Measurements from ENCODE around the gene ELF2. TPM values are rescaled to one million over a fixed set of nuclear protein-coding genes. Genes with fewer than 3 reads are reported as not detected.

ELF2 gene
- total RNA-seq, 1 experiment from 2014 or later: 44.6 TPM

GRCh38 chr4:139017861-139018260 is 159.2 kb downstream of the ELF2 start:
- peaks cover 4% of the 10 kb centered on the region for H3K36me3 Mint-ChIP-seq
- ChIA-PET CTCF (interaction anchor here (0.6 to 1.2 kb wide), 2 partner anchors 13 to 267 kb away, joined by 3 to 6 read pairs; no protein-coding TSS in a partner anchor), POLR2A (no interaction called here)
- H3K9me3 Mint-ChIP-seq: no peaks in the 10 kb centered on the region
- H3K27me3 Mint-ChIP-seq (ENCODE audit: low read depth): no peaks in the 10 kb centered on the region
- H3K27ac Mint-ChIP-seq: peak overlapping the region; percentile 88; the same call in 1 of the 2 replicates
- ATAC-seq (no peak), DNase-seq (ENCODE audit: low spot score) (no peak)
- H3K4me1 Mint-ChIP-seq: peaks cover 66% of the 10 kb centered on the region
- H3K4me3 Mint-ChIP-seq: peak overlapping the region; percentile 59
- TF ChIP-seq FOXP4 (CRISPR knock-in tag; IDR thresholded peaks at IDR 0.05): no peak
- TF ChIP-seq ATF6 (CRISPR knock-in tag; IDR thresholded peaks at IDR 0.05): no peak
- no peak for TF ChIP-seq NFE2L1 (CRISPR knock-in tag; IDR thresholded peaks at IDR 0.05)
- TF ChIP-seq NFYB (CRISPR knock-in tag; conservative IDR thresholded peaks at IDR 0.05; ENCODE audit: low read depth): no peak
- TF ChIP-seq ARID4B (CRISPR knock-in tag; IDR thresholded peaks at IDR 0.05; ENCODE audit: borderline replicate concordance): no peak

GRCh38 chr4:139015948-139016471 is 161.0 kb downstream of the ELF2 start:
- DNase-seq (ENCODE audit: low spot score): no peak
- no peaks in the 10 kb centered on the region for H3K9me3 Mint-ChIP-seq
- TF ChIP-seq JUN (CRISPR knock-in tag; IDR thresholded peaks at IDR 0.05) (no peak), E2F5 (CRISPR knock-in tag; IDR thresholded peaks at IDR 0.05) (peak; percentile 62; the same call in 1 of the 2 replicates), ZSCAN18 (CRISPR knock-in tag; IDR thresholded peaks at IDR 0.05) (no peak), FOXP1 (CRISPR knock-in tag; IDR thresholded peaks at IDR 0.05; ENCODE audit: borderline replicate concordance) (peak; percentile 39; the same call in 1 of the 2 replicates), ZBTB43 (CRISPR knock-in tag; IDR thresholded peaks at IDR 0.05) (no peak), ZBTB21 (CRISPR knock-in tag; IDR thresholded peaks at IDR 0.05; ENCODE audit: borderline replicate concordance) (no peak; the same call in 1 of the 2 replicates), ZNF671 (CRISPR knock-in tag; IDR thresholded peaks at IDR 0.05) (no peak), JAZF1 (CRISPR knock-in tag; IDR thresholded peaks at IDR 0.05) (no peak), ZNF416 (CRISPR knock-in tag; IDR thresholded peaks at IDR 0.05) (no peak), ATF3 (CRISPR knock-in tag; conservative IDR thresholded peaks at IDR 0.05) (no peak), SMAD4 (CRISPR knock-in tag; IDR thresholded peaks at IDR 0.05) (no peak), ELF4 (CRISPR knock-in tag; IDR thresholded peaks at IDR 0.05; ENCODE audit: low read depth) (no peak), PRDM15 (CRISPR knock-in tag; IDR thresholded peaks at IDR 0.05) (no peak)

More at GRCh38 chr4:139015948-139016471, 161.0 kb downstream of the ELF2 start:
- ChIA-PET POLR2A (interaction anchor here (1.6 kb wide), 1 partner anchor 285 kb away, joined by 4 read pairs; the partner anchor contains the start of gene NAA15), CTCF (interaction anchor here (1.9 kb wide), 1 partner anchor 15 kb away, joined by 10 read pairs; no protein-coding TSS in a partner anchor)
- H3K4me3 Mint-ChIP-seq: peak overlapping the region; percentile 93
- no peak for ATAC-seq
- peaks cover 60% of the 10 kb centered on the region for H3K4me1 Mint-ChIP-seq
- H3K27me3 Mint-ChIP-seq (ENCODE audit: low read depth): no peaks in the 10 kb centered on the region
- peak overlapping the region; percentile 91 for H3K27ac Mint-ChIP-seq
- peaks cover 4% of the 10 kb centered on the region for H3K36me3 Mint-ChIP-seq

Data from WTC11 (cell line).